Measurements from ENCODE around the gene ZNF566.

ZNF566 gene

DNA sequence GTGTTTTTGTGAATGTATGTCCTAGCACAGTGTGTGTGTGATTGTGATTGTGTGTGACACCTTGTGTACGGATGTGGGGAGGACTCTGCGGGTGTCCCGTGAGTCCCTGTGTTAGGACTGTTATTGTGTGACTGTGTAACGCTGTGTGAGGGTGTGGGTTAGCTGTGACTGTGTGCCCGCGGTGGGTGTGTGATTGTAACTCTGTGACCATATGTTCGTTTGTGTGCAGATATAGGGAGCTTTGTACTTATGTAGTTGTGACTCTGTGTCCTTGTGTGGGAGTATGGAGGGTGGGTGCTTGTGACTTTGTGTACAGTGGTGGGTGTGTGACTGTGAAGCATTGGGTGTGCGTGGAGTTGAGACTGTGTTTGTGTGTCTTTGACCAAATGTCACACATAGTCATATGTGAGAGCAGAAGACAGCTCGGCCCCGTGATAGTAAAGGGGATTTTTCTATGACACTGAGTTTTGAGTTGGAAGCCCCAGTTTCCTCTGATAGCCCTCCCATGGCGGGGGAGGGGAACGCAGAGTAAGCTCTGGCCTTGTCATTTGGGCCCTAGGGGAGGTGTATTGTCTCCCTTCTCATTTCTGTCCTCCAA lies 39.7 kb upstream of the ZNF566 start (continued):
- no peak for TF ChIP-seq ZNF174 (tag by site-specific recombination; IDR thresholded peaks at IDR 0.05)
- no peak for TF ChIP-seq ZNF561 (tag by site-specific recombination; IDR thresholded peaks at IDR 0.05; ENCODE audit: borderline replicate concordance)
- peak; percentile 41; the same call in 1 of the 2 replicates for TF ChIP-seq KLF17 (tag by site-specific recombination; IDR thresholded peaks at IDR 0.05)
- TF ChIP-seq GLI2 (tag by site-specific recombination; IDR thresholded peaks at IDR 0.05; ENCODE audit: borderline replicate concordance, low read depth) = no peak
- peak; percentile 86 for TF ChIP-seq ZNF610 (tag by site-specific recombination; IDR thresholded peaks at IDR 0.05; ENCODE audit: borderline replicate concordance)
- peak; percentile 94; the same call in 1 of the 2 replicates for TF ChIP-seq ZNF701 (tag by site-specific recombination; IDR thresholded peaks at IDR 0.05)
- TF ChIP-seq ZNF548 (tag by site-specific recombination; IDR thresholded peaks at IDR 0.05) = peak; percentile 90
- no peak for TF ChIP-seq MEIS1 (CRISPR knock-in tag; IDR thresholded peaks at IDR 0.05; ENCODE audit: borderline replicate concordance)
- TF ChIP-seq ZSCAN18 (tag by site-specific recombination; IDR thresholded peaks at IDR 0.05) = peak; percentile 45
- TF ChIP-seq ZNF768 (tag by site-specific recombination; IDR thresholded peaks at IDR 0.05) = no peak; the same call in 1 of the 2 replicates
- TF ChIP-seq BCL11A (tag by site-specific recombination; IDR thresholded peaks at IDR 0.05; ENCODE audit: low read depth) = no peak; the same call in 1 of the 2 replicates
- TF ChIP-seq ZNF280D (tag by site-specific recombination; IDR thresholded peaks at IDR 0.05) = peak; percentile 99
- TF ChIP-seq ZNF214 (tag by site-specific recombination; IDR thresholded peaks at IDR 0.05; ENCODE audit: borderline replicate concordance) = no peak
- peak; percentile 99 for TF ChIP-seq ZNF335 (tag by site-specific recombination; conservative IDR thresholded peaks at IDR 0.05)
- TF ChIP-seq ZNF394 (tag by site-specific recombination; IDR thresholded peaks at IDR 0.05; ENCODE audit: borderline replicate concordance) = no peak
- no peak for TF ChIP-seq ZNF571 (tag by site-specific recombination; IDR thresholded peaks at IDR 0.05)
- peak; percentile 98 for TF ChIP-seq EGR2 (tag by site-specific recombination; IDR thresholded peaks at IDR 0.05; ENCODE audit: low read depth)
- no peak for TF ChIP-seq ZNF518A (tag by site-specific recombination; conservative IDR thresholded peaks at IDR 0.05; ENCODE audit: low read depth)
- no peak for TF ChIP-seq ZNF776 (tag by site-specific recombination; IDR thresholded peaks at IDR 0.05; ENCODE audit: borderline replicate concordance)
- TF ChIP-seq ZNF560 (tag by site-specific recombination; IDR thresholded peaks at IDR 0.05; ENCODE audit: borderline replicate concordance) = no peak
- TF ChIP-seq ZNF423 (tag by site-specific recombination; IDR thresholded peaks at IDR 0.05) = no peak
- peak; percentile 76 for TF ChIP-seq ZIC2 (tag by site-specific recombination; IDR thresholded peaks at IDR 0.05)
- TF ChIP-seq PATZ1 (tag by site-specific recombination; IDR thresholded peaks at IDR 0.05) = peak; percentile 93
- 0 out of 2 replicates have a peak, but pooled peaks have one; percentile 23 for TF ChIP-seq ZNF266 (tag by site-specific recombination; IDR thresholded peaks at IDR 0.05; ENCODE audit: low read depth)
- no peak for TF ChIP-seq ZBTB1 (tag by site-specific recombination; IDR thresholded peaks at IDR 0.05)
